Esophagus squamous epithelium (tissue), 5 donors: ENCODE measurements around the gene SUV39H1. TPM values are rescaled to one million over a fixed set of nuclear protein-coding genes. Genes with fewer than 3 reads are reported as not detected.
A peak's percentile ranks its signal among the peaks of the same experiment; 100 is the strongest.

Experiments used
- DNase-seq: peaks from one replicate; lab custom pipeline; 2025; lab: John Stamatoyannopoulos, UW
- H3K27ac ChIP-seq, 4 donors: fragments of 200-600 bp; sonication (generic); one replicate each; pipeline ENCODE4 v1.5.1; 2016 to 2019; ENCODE audit warnings: mild to moderate bottlenecking in 1 of 4
- H3K27me3 ChIP-seq, 4 donors: fragments of 200-600 bp; sonication (generic); 1 replicate in 3 of 4; 2 replicates in 1 of 4; pipeline versions ENCODE4 v1.5.1 to v1.6.0; 2017 to 2021; ENCODE audit warnings: antibody characterized with exemption in 1 of 4
- H3K36me3 ChIP-seq, 3 donors: fragments of 200-600 bp; sonication (generic); one replicate each; pipeline ENCODE4 v1.5.1; 2016 to 2019
- H3K4me1 ChIP-seq, 3 donors: fragments of 200-600 bp; sonication (generic); one replicate each; pipeline ENCODE4 v1.5.1; 2017 to 2019
- H3K4me3 ChIP-seq, 4 donors: fragments of 200-600 bp; sonication (generic); 1 replicate in 3 of 4; 2 replicates in 1 of 4; pipeline ENCODE4 v1.5.1; 2016 to 2019; ENCODE audit warnings: mild to moderate bottlenecking in 2 of 4, moderate library complexity in 1 of 4
- H3K9me3 ChIP-seq, 3 donors: fragments of 200-600 bp; sonication (generic); one replicate each; pipeline ENCODE4 v1.5.1; 2016 to 2019
- POLR2A ChIP-seq, 4 donors: fragments of 450-650 bp; IDR thresholded peaks; one replicate each; pipeline ENCODE4 v1.6.1; 2017; ENCODE audit warnings: antibody characterized with exemption in 4 of 4, mild to moderate bottlenecking in 4 of 4, moderate library complexity in 3 of 4
- WGBS, 2 donors: methylation state at CpG; one replicate each; pipeline ENCODE4 v1.1.5; 2018; 5-methylcytosine and 5-hydroxymethylcytosine counted together
- intact Hi-C: fragments of 100-400 bp; cut with DNase I; formaldehyde crosslinking; loops from one replicate; pipeline ENCODE4 v1.15.0; 2022
- total RNA-seq, 4 donors: library from RNA; depleted of rRNA; stranded (reverse); fragments of >200 nt; gene quantifications; one replicate each; pipeline ENCODE4 v1.1.0, GENCODE V29; 2016
- TF ChIP-seq, protein P1 (sequence below), 6 experiments: fragments of 450-650 bp in 4 of 6; fragments of 200-600 bp in 2 of 6; sonication (generic) in 2 of 6; IDR thresholded peaks; one replicate each; pipeline ENCODE4 v1.5.1; 2016 to 2019; ENCODE audit warnings: antibody characterized with exemption in 6 of 6, mild to moderate bottlenecking in 4 of 6, moderate library complexity in 4 of 6
- donor health status: DM: yes; HTN: yes; CAD: no.

SUV39H1 gene
- total RNA-seq, 4 donors from 2014 or later = 4.6 to 12.1 (median 8.2) TPM

- Histone ChIP-seq H3K9me3 (no peaks in the 10 kb centered on the region), H3K4me1 (no peaks in the 10 kb centered on the region), H3K27ac (no peak overlapping the region), H3K4me3 (no peak overlapping the region), H3K27me3 (no peaks in the 10 kb centered on the region), H3K36me3 (no peaks in the 10 kb centered on the region)
- 87 to 91% methylated on average over 2 of the region's 2 CpGs for WGBS, 2 donors
- DNase-seq = no peak
- intact Hi-C loops = no loop called here
- TF ChIP-seq, protein P1, sequence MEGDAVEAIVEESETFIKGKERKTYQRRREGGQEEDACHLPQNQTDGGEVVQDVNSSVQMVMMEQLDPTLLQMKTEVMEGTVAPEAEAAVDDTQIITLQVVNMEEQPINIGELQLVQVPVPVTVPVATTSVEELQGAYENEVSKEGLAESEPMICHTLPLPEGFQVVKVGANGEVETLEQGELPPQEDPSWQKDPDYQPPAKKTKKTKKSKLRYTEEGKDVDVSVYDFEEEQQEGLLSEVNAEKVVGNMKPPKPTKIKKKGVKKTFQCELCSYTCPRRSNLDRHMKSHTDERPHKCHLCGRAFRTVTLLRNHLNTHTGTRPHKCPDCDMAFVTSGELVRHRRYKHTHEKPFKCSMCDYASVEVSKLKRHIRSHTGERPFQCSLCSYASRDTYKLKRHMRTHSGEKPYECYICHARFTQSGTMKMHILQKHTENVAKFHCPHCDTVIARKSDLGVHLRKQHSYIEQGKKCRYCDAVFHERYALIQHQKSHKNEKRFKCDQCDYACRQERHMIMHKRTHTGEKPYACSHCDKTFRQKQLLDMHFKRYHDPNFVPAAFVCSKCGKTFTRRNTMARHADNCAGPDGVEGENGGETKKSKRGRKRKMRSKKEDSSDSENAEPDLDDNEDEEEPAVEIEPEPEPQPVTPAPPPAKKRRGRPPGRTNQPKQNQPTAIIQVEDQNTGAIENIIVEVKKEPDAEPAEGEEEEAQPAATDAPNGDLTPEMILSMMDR (IDR thresholded peaks at IDR 0.05) = no peak
- no peak for TF ChIP-seq POLR2A (IDR thresholded peaks at IDR 0.05)
These were observed 30.1 kb downstream of the SUV39H1 start for GRCh38 chrX:48726596-48726995.

DNA sequence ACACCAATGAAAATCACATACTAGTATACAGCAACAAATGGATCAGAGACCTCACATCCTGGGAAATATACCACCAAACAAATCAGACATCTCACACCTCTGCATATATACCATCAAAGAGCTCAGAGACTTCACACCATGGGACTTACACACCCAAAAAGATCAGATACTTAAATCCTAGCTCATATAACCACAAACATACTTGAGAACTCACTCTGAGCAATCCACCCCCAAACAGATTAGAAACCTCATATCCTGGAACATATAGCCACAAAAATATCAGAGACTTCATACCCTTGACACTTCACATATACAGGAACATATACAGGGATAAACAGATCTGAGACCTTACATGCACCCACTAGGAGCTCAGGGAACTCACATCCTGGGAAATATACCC, 32.1 kb downstream of the SUV39H1 start:
- Histone ChIP-seq H3K27me3 (no peaks in the 10 kb centered on the region), H3K4me1 (no peaks in the 10 kb centered on the region), H3K27ac (no peak overlapping the region), H3K9me3 (no peaks in the 10 kb centered on the region), H3K36me3 (no peaks in the 10 kb centered on the region), H3K4me3 (no peak overlapping the region)
- intact Hi-C loops = no loop called here
- TF ChIP-seq POLR2A (IDR thresholded peaks at IDR 0.05) = no peak
- TF ChIP-seq, protein P1 (IDR thresholded peaks at IDR 0.05) = no peak
- no peak for DNase-seq

DNA sequence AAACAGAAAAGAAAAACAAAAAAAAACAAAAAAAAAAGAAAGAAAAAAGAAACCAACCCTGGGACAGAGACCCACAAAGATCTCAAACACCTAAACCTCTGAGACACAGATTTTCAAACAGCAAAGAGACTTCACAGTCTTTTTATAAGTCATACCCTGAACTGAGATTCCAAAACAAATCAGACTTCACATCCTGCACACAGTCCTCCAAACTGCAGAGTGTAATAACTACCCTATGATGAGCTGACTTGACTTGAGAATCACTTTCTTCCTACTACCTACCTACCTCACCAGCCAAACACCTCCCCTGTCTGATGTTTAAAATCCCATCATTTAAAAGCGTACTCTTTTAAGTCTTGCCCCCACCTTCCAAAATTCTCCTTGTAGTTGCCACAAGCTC, 39.8 kb downstream of the SUV39H1 start:
- intact Hi-C loops = no loop called here
- Histone ChIP-seq H3K4me1 (peaks cover 0 to 15% (median 0%) of the 10 kb centered on the region in 3 donors), H3K27ac (no peak overlapping the region), H3K4me3 (peak overlapping the region in 1 of 4 donors; percentile 74), H3K36me3 (no peaks in the 10 kb centered on the region), H3K9me3 (no peaks in the 10 kb centered on the region), H3K27me3 (no peaks in the 10 kb centered on the region)
- 67 to 100% methylated on average over 1 of the region's 1 CpG for WGBS, 2 donors
- DNase-seq = no peak
- TF ChIP-seq, protein P1 (IDR thresholded peaks at IDR 0.05) = no peak
- TF ChIP-seq POLR2A (IDR thresholded peaks at IDR 0.05) = no peak

- peaks cover 0 to 15% (median 0%) of the 10 kb centered on the region in 3 donors for H3K4me1 ChIP-seq
- intact Hi-C loops = no loop called here
- WGBS, 2 donors = 13 to 39% methylated on average over 4 to 9 of the region's 10 CpGs
- no peak for DNase-seq
- H3K27me3 ChIP-seq = no peaks in the 10 kb centered on the region
- peak overlapping the region in 3 of 4 donors; percentile 56 to 74 (median 58) for H3K4me3 ChIP-seq
- H3K27ac ChIP-seq = peak overlapping the region in 2 of 4 donors; percentile 13 to 50
- H3K36me3 ChIP-seq = no peaks in the 10 kb centered on the region
- no peaks in the 10 kb centered on the region for H3K9me3 ChIP-seq
- TF ChIP-seq, protein P1 (IDR thresholded peaks at IDR 0.05) = no peak
- TF ChIP-seq POLR2A (IDR thresholded peaks at IDR 0.05) = no peak
These were observed 40.3 kb downstream of the SUV39H1 start for GRCh38 chrX:48736878-48737212.

GRCh38 chrX:48737213-48737938, 40.8 kb downstream of the SUV39H1 start:
- H3K4me3 ChIP-seq = peak overlapping the region; percentile 46 to 74 (median 57)
- intact Hi-C loops = no loop called here

More at GRCh38 chrX:48737213-48737938, 40.8 kb downstream of the SUV39H1 start:
- peaks cover 0 to 15% (median 0%) of the 10 kb centered on the region in 3 donors for H3K4me1 ChIP-seq
- peak overlapping the region; percentile 89 to 95 (median 92) for H3K27ac ChIP-seq
- 0 to 41% methylated on average over 3 to 47 of the region's 48 CpGs for WGBS, 2 donors
- DNase-seq = peak; percentile 60
- H3K27me3 ChIP-seq = no peaks in the 10 kb centered on the region
- H3K36me3 ChIP-seq = no peaks in the 10 kb centered on the region
- no peaks in the 10 kb centered on the region for H3K9me3 ChIP-seq
- TF ChIP-seq, protein P1 (IDR thresholded peaks at IDR 0.05) = no peak
- peak in 2 of 4 donors; percentile 36 to 57 for TF ChIP-seq POLR2A (IDR thresholded peaks at IDR 0.05)
